HCT116 (cell line): ENCODE data around the gene ATXN1. TPM values are rescaled to one million over a fixed set of nuclear protein-coding genes. Genes with fewer than 3 reads are reported as not detected.

ENCODE experiments used
- ATAC-seq: fragments of 200-7000 bp; cut with Tn5 transposase; 2 replicates; pipeline ENCODE4 v1.9.1; 2020; ENCODE audit warnings: mild to moderate bottlenecking, moderate library complexity
- BruUV-seq: library from RNA; stranded (reverse); fragments of 400-500 nt; replicated peaks from 2 replicates; lab custom pipeline; 2021; lab: Mats Ljungman, UMichigan
- CTCF ChIA-PET: fragments of 300-600 bp; sonication (Branson Sonifier 250); formaldehyde crosslinking; loops from one replicate; lab custom pipeline; 2021; ENCODE audit warnings: antibody characterized with exemption; lab: Charles Lee
- POLR2A ChIA-PET: fragments of 300-600, 350-600 bp; sonication (Branson Sonifier 250); formaldehyde crosslinking; loops from one replicate; lab custom pipeline; 2021; ENCODE audit warnings: antibody characterized with exemption; lab: Charles Lee
- RAD21 ChIA-PET, 2 experiments: fragments of 300-600 bp; sonication (Branson Sonifier 250); formaldehyde crosslinking; loops; one replicate each; lab custom pipeline; 2023; ENCODE audit warnings: low total read pairs in 2 of 2; ENCODE audit not compliant: uncharacterized antibody in 2 of 2, unreplicated experiment in 2 of 2, low non-redundant PET in 1 of 2; lab: Charles Lee
- DNase-seq: peaks from one replicate; pipeline ENCODE4 v3.0.0-alpha.2; 2010; ENCODE audit warnings: low read depth, low spot score
- H2AFZ ChIP-seq: fragments of 200-600 bp; shearing (Covaris generic), sonication (generic); 2 replicates; pipeline ENCODE4 v1.6.1; 2017; ENCODE audit warnings: low read depth, mixed run types, mixed read lengths, antibody characterized with exemption, low read length; ENCODE audit not compliant: poor library complexity, severe bottlenecking
- H3K27ac ChIP-seq: 2 replicates; pipeline ENCODE4 v1.5.1; 2012; ENCODE audit warnings: low read depth, low read length
- H3K27me3 ChIP-seq: fragments of 200-600 bp; sonication (generic); 2 replicates; pipeline ENCODE4 v1.6.1; 2016; ENCODE audit warnings: mixed run types, low read length, mixed read lengths; ENCODE audit not compliant: insufficient read depth
- H3K36me3 ChIP-seq, 2 experiments: fragments of 200-500 bp in 1 of 2; fragments of 200-600 bp in 1 of 2; sonication (Bioruptor generic) in 1 of 2; sonication (generic) in 1 of 2; 2 replicates each; pipeline versions ENCODE4 v1.5.1 to v1.6.1; 2014 to 2016; ENCODE audit warnings: low read length in 2 of 2, inconsistent platforms in 1 of 2, mixed read lengths in 1 of 2, mixed run types in 1 of 2; ENCODE audit not compliant: insufficient read depth in 2 of 2, control insufficient read depth in 1 of 2
- H3K4me1 ChIP-seq, 2 experiments: fragments of 200-600 bp in 1 of 2; sonication (generic) in 1 of 2; 2 replicates each; pipeline versions ENCODE4 v1.5.1 to v1.6.1; 2012 to 2017; ENCODE audit warnings: low read length in 2 of 2, inconsistent platforms in 1 of 2, mild to moderate bottlenecking in 1 of 2, mixed read lengths in 1 of 2, mixed run types in 1 of 2, moderate library complexity in 1 of 2; ENCODE audit not compliant: insufficient read depth in 2 of 2, control insufficient read depth in 1 of 2
- H3K4me2 ChIP-seq: fragments of 200-600 bp; sonication (generic); 2 replicates; pipeline ENCODE4 v1.6.1; 2017; ENCODE audit warnings: mixed run types, low read length, mixed read lengths
- H3K4me3 ChIP-seq, 2 experiments: fragments of 200-600 bp in 1 of 2; sonication (generic) in 1 of 2; replicated peaks in 1 of 2; 2 replicates each; pipeline ENCODE4 v1.5.1; 2011 to 2016; ENCODE audit warnings: low read length in 2 of 2, control low read depth in 1 of 2, low read depth in 1 of 2, mild to moderate bottlenecking in 1 of 2, mixed read lengths in 1 of 2, mixed run types in 1 of 2
- H3K79me2 ChIP-seq: fragments of 200-600 bp; sonication (generic); 2 replicates; pipeline ENCODE4 v1.6.1; 2017; ENCODE audit warnings: mild to moderate bottlenecking, mixed run types, low read length, moderate library complexity, mixed read lengths; ENCODE audit not compliant: insufficient read depth
- H3K9ac ChIP-seq: fragments of 200-600 bp; sonication (generic); 2 replicates; pipeline ENCODE4 v1.6.1; 2016; ENCODE audit warnings: low read length, mixed read lengths
- H3K9me2 ChIP-seq: fragments of 200-600 bp; sonication (generic), shearing (Covaris generic); 2 replicates; pipeline ENCODE4 v1.6.1; 2017; ENCODE audit warnings: mixed run types, mild to moderate bottlenecking, moderate library complexity; ENCODE audit not compliant: insufficient read depth
- H3K9me3 ChIP-seq, 2 experiments: fragments of 200-500 bp in 1 of 2; fragments of 200-600 bp in 1 of 2; sonication (Bioruptor generic) in 1 of 2; sonication (generic) in 1 of 2; 2 replicates each; pipeline ENCODE4 v1.6.1; 2014 to 2017; ENCODE audit warnings: low read length in 2 of 2, mixed read lengths in 2 of 2, inconsistent platforms in 1 of 2, low read depth in 1 of 2, mild to moderate bottlenecking in 1 of 2, mixed run types in 1 of 2, moderate library complexity in 1 of 2; ENCODE audit not compliant: control insufficient read depth in 1 of 2, insufficient read depth in 1 of 2
- H4K20me1 ChIP-seq: fragments of 200-600 bp; sonication (generic), shearing (Covaris generic); 2 replicates; pipeline ENCODE4 v1.6.1; 2017; ENCODE audit warnings: mixed run types, mild to moderate bottlenecking, moderate library complexity; ENCODE audit not compliant: insufficient read depth
- ATF3 ChIP-seq: IDR thresholded peaks from 2 replicates; pipeline ENCODE4 v1.6.1; 2012
- CEBPB ChIP-seq: IDR thresholded peaks from 2 replicates; pipeline ENCODE4 v1.6.1; 2012; ENCODE audit warnings: low read depth
- JUND ChIP-seq: IDR thresholded peaks from 2 replicates; pipeline ENCODE4 v1.6.1; 2012
- REST ChIP-seq: IDR thresholded peaks from 2 replicates; pipeline ENCODE4 v1.6.1; 2012; ENCODE audit warnings: low read depth
- SIN3A ChIP-seq: IDR thresholded peaks from 2 replicates; pipeline ENCODE4 v1.6.1; 2012; ENCODE audit warnings: low read depth
- SRF ChIP-seq: IDR thresholded peaks from 2 replicates; pipeline ENCODE4 v1.6.1; 2012; ENCODE audit warnings: low read depth
- TCF7L2 ChIP-seq: IDR thresholded peaks from 2 replicates; pipeline ENCODE4 v1.7.0; 2011; ENCODE audit warnings: borderline replicate concordance, inconsistent platforms; ENCODE audit not compliant: insufficient read depth, insufficient read length; ENCODE audit errors: extremely low read depth
- intact Hi-C: fragments of 100-400 bp; cut with micrococcal nuclease; formaldehyde crosslinking; loops from 2 replicates; pipeline ENCODE4 v1.10.0; 2022
- total RNA-seq: library from RNA; stranded (reverse); gene quantifications from one replicate; pipeline ENCODE4 v1.2.1, GENCODE V29; 2021; ENCODE audit not compliant: unreplicated experiment

Gene ATXN1
- total RNA-seq, 1 experiment from 2014 or later, result 21.0 TPM

GRCh38 chr6:16648003-16648402, 113.3 kb downstream of the ATXN1 start (continued):
- no peak for TF ChIP-seq TCF7L2
- TF ChIP-seq SIN3A, result no peak
- no peak for TF ChIP-seq ATF3
- no peak for TF ChIP-seq JUND
- TF ChIP-seq CEBPB, result no peak
- no peak for TF ChIP-seq REST

GRCh38 chr6:16647422-16647821, 113.8 kb downstream of the ATXN1 start:
- ChIA-PET RAD21 (no interaction called here), POLR2A (no interaction called here), CTCF (no interaction called here)
- no peak for ATAC-seq
- no TSS peak for BruUV-seq
- H3K4me1 ChIP-seq, result no peaks in the 10 kb centered on the region; a peak in 1 of 4 replicates
- no peak overlapping the region for H3K9ac ChIP-seq
- intact Hi-C loops, result no loop called here
- no peak overlapping the region for H3K4me2 ChIP-seq
- H3K79me2 ChIP-seq, result no peaks in the 10 kb centered on the region
- H3K27ac ChIP-seq, result no peak overlapping the region
- H3K27me3 ChIP-seq, result no peaks in the 10 kb centered on the region
- no peak overlapping the region for H3K4me3 ChIP-seq
- H3K9me3 ChIP-seq, result no peaks in the 10 kb centered on the region
- H3K9me2 ChIP-seq, result no peaks in the 10 kb centered on the region
- no peaks in the 10 kb centered on the region for H3K36me3 ChIP-seq
- no peaks in the 10 kb centered on the region for H4K20me1 ChIP-seq
- no peak overlapping the region for H2AFZ ChIP-seq
- TF ChIP-seq CEBPB (no peak), REST (no peak), SRF (no peak)
- DNase-seq, result no peak
